Esophagus muscularis mucosa (tissue), 4 donors: ENCODE data around the gene ISCA1. TPM values are rescaled to one million over a fixed set of nuclear protein-coding genes. Genes with fewer than 3 reads are reported as not detected.

Experiments used
- DNase-seq: peaks from one replicate; pipeline ENCODE4 v3.0.0-alpha.2; 2017; ENCODE audit errors: extremely low spot score
- H3K27ac ChIP-seq, 4 donors: fragments of 200-600 bp; sonication (generic); replicated peaks in 1 of 4; 1 replicate in 3 of 4; 2 replicates in 1 of 4; pipeline ENCODE4 v1.5.1; 2016 to 2019; ENCODE audit warnings: mild to moderate bottlenecking in 1 of 4
- H3K27me3 ChIP-seq, 4 donors: fragments of 200-600 bp; sonication (generic); one replicate each; pipeline versions ENCODE4 v1.5.1 to v1.6.0; 2016 to 2019
- H3K36me3 ChIP-seq, 4 donors: fragments of 200-600 bp; sonication (generic); one replicate each; pipeline ENCODE4 v1.5.1; 2016 to 2019
- H3K4me1 ChIP-seq, 4 donors: fragments of 200-600 bp; sonication (generic); one replicate each; pipeline ENCODE4 v1.5.1; 2016 to 2019
- H3K4me3 ChIP-seq, 4 donors: fragments of 200-600 bp; sonication (generic); 1 replicate in 2 of 4; 2 replicates in 2 of 4; pipeline ENCODE4 v1.5.1; 2016 to 2019; ENCODE audit warnings: mild to moderate bottlenecking in 4 of 4, moderate library complexity in 1 of 4
- H3K9me3 ChIP-seq, 4 donors: fragments of 200-600 bp; sonication (generic); 1 replicate in 3 of 4; 2 replicates in 1 of 4; pipeline ENCODE4 v1.5.1; 2016 to 2019
- EP300 ChIP-seq: sonication (generic); formaldehyde crosslinking; IDR thresholded peaks from one replicate; pipeline ENCODE4 v1.6.1; 2017; ENCODE audit warnings: antibody characterized with exemption
- POLR2A ChIP-seq: fragments of 450-650 bp; IDR thresholded peaks from one replicate; pipeline ENCODE4 v1.6.1; 2017; ENCODE audit warnings: antibody characterized with exemption, moderate library complexity, mild to moderate bottlenecking, low read depth
- POLR2AphosphoS5 ChIP-seq, 2 donors: sonication (generic); formaldehyde crosslinking; IDR thresholded peaks; one replicate each; pipeline ENCODE4 v1.6.1; 2017; ENCODE audit warnings: antibody characterized with exemption in 2 of 2
- WGBS: methylation state at CpG from one replicate; pipeline ENCODE4 v1.1.5; 2018; 5-methylcytosine and 5-hydroxymethylcytosine counted together
- intact Hi-C: fragments of 100-400 bp; cut with DNase I; formaldehyde crosslinking; loops from one replicate; pipeline ENCODE4 v1.15.1; 2023
- total RNA-seq, 4 donors: library from RNA; depleted of rRNA; stranded (reverse); fragments of >200 nt; gene quantifications; one replicate each; pipeline versions ENCODE4 v1.1.0 to v1.2.1, GENCODE V29; 2016
- TF ChIP-seq, protein P1 (sequence below), 3 experiments: fragments of 200-600 bp in 2 of 3; fragments of 450-650 bp in 1 of 3; sonication (generic) in 2 of 3; IDR thresholded peaks; one replicate each; pipeline ENCODE4 v1.5.1; 2017 to 2019; ENCODE audit warnings: antibody characterized with exemption in 3 of 3, mild to moderate bottlenecking in 2 of 3, moderate library complexity in 1 of 3

Gene ISCA1
- total RNA-seq, 4 donors from 2014 or later: 37.0 to 56.5 (median 40.5) TPM

GRCh38 chr9:86241216-86241615 lies 41.1 kb downstream of the ISCA1 start:
- Histone ChIP-seq H3K27me3 (no peaks in the 10 kb centered on the region), H3K4me1 (peaks cover 0 to 6% (median 0%) of the 10 kb centered on the region in 4 donors), H3K4me3 (no peak overlapping the region), H3K36me3 (no peaks in the 10 kb centered on the region), H3K9me3 (no peaks in the 10 kb centered on the region), H3K27ac (no peak overlapping the region)
- intact Hi-C loops: no loop called here
- WGBS: 79% methylated on average over 7 of the region's 7 CpGs
- peak; percentile 47 for DNase-seq
- TF ChIP-seq EP300 (no peak), POLR2A (no peak), POLR2AphosphoS5 (IDR thresholded peaks at IDR 0.05) (no peak)
- TF ChIP-seq, protein P1, sequence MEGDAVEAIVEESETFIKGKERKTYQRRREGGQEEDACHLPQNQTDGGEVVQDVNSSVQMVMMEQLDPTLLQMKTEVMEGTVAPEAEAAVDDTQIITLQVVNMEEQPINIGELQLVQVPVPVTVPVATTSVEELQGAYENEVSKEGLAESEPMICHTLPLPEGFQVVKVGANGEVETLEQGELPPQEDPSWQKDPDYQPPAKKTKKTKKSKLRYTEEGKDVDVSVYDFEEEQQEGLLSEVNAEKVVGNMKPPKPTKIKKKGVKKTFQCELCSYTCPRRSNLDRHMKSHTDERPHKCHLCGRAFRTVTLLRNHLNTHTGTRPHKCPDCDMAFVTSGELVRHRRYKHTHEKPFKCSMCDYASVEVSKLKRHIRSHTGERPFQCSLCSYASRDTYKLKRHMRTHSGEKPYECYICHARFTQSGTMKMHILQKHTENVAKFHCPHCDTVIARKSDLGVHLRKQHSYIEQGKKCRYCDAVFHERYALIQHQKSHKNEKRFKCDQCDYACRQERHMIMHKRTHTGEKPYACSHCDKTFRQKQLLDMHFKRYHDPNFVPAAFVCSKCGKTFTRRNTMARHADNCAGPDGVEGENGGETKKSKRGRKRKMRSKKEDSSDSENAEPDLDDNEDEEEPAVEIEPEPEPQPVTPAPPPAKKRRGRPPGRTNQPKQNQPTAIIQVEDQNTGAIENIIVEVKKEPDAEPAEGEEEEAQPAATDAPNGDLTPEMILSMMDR (IDR thresholded peaks at IDR 0.05): no peak

DNA sequence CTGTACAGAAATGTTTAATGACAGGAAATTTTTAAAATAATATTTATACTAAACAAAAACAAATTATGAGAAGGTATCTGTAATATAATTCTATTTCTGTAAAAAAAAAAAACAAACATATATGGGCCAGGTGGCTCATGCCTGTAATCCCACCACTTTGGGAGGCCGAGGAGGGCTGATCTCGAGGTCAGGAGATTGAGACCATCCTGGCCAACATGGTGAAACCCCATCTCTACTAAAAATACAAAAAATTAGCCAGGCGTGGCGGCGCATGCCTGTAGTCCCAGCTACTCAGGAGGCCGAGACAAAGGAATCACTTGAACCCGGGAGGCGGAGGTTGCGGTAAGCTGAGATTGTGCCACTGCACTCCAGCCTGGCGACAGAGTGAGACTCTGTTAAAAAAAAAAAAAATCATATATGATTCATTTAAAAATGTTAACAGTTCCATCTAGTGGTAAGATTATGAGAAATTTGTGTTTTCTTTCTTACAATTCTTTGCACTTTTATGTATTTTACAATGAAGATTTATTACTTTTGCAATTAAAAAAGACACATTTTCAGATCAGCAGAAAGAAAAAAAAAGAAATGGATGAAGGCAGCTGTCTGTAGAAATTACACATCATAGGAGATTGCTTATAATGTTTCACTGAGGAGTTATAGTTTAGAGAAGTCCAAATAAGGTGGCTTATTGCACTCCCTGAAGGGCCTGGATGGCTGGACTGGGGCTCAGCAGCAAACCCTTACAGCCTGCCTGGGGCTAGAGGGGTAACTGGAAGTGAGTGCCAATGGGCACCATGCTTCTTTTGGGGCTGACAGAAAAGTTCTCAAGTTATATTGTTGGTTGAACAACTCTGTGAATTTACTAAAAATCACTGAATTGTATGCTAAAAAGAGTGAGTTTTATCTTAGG lies 43.2 kb downstream of the ISCA1 start:
- Histone ChIP-seq H3K36me3 (no peaks in the 10 kb centered on the region), H3K9me3 (no peaks in the 10 kb centered on the region), H3K4me3 (no peak overlapping the region), H3K27ac (no peak overlapping the region), H3K27me3 (no peaks in the 10 kb centered on the region), H3K4me1 (peaks cover 0 to 6% (median 0%) of the 10 kb centered on the region in 4 donors)
- 71% methylated on average over 10 of the region's 10 CpGs for WGBS
- TF ChIP-seq, protein P1 (IDR thresholded peaks at IDR 0.05): peak in 1 of 3 experiments; percentile 3
- no peak for TF ChIP-seq POLR2A
- intact Hi-C loops: no loop called here
- peak; percentile 64 for DNase-seq

GRCh38 chr9:86230858-86231257 lies 51.5 kb downstream of the ISCA1 start:
- TF ChIP-seq EP300 (no peak), POLR2AphosphoS5 (IDR thresholded peaks at IDR 0.05) (no peak), POLR2A (no peak)
- TF ChIP-seq, protein P1 (IDR thresholded peaks at IDR 0.05): no peak
- 71% methylated on average over 2 of the region's 2 CpGs for whole genome bisulfite sequencing
- Histone ChIP-seq H3K27ac (no peak overlapping the region), H3K9me3 (no peaks in the 10 kb centered on the region), H3K4me3 (no peak overlapping the region), H3K4me1 (no peaks in the 10 kb centered on the region), H3K27me3 (no peaks in the 10 kb centered on the region), H3K36me3 (peaks cover 0 to 6% (median 0%) of the 10 kb centered on the region in 4 donors)
- DNase-seq: peak; percentile 42
- intact Hi-C loops: no loop called here

DNA sequence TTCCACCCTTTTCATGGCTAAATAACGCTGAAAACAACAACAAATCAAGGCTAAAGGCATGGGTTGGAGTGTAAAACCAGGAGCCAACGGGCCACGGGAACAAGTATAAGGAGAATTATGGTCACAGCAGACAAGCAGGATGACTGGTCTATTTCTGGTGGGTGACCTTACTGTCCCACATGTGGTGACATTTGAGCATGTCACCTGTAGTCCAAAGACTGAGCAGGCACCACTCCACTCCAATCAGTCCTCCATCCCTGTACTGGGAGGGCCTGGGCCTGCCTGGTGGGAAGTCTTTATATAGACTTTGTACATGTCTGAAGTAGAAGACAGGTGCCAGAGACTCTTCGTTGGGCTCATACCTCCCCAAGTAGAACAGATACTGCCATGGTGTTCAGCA lies 59.7 kb downstream of the ISCA1 start:
- Histone ChIP-seq H3K4me3 (no peak overlapping the region), H3K4me1 (no peaks in the 10 kb centered on the region), H3K27ac (no peak overlapping the region), H3K27me3 (no peaks in the 10 kb centered on the region), H3K9me3 (no peaks in the 10 kb centered on the region), H3K36me3 (no peaks in the 10 kb centered on the region)
- no peak for DNase-seq
- 87% methylated on average over 4 of the region's 4 CpGs for WGBS
- intact Hi-C loops: no loop called here
- TF ChIP-seq, protein P1 (IDR thresholded peaks at IDR 0.05): no peak
- TF ChIP-seq POLR2AphosphoS5 (IDR thresholded peaks at IDR 0.05): no peak
